Activated B cell treated with CpG ODN at 0.5 μM for 24 hours (primary cell): ENCODE results near the gene NEUROG1. TPM values are rescaled to one million over a fixed set of nuclear protein-coding genes. Genes with fewer than 3 reads are reported as not detected.
"Not testable (repeated sequence)": the region's sequence is repeated elsewhere in the genome, so short reads cannot be mapped to it uniquely, and the experiment has no call there.

Experiments used
- ATAC-seq: fragments of 200-7000 bp; cut with Tn5 transposase; one replicate; pipeline ENCODE4 v1.10.0; 2021; ENCODE audit warnings: low read depth, mild to moderate bottlenecking, moderate library complexity
- CTCF ChIA-PET: fragments of 350-600 bp; sonication (Branson Sonifier 250); formaldehyde crosslinking; loops from one replicate; lab custom pipeline; 2021; ENCODE audit warnings: antibody characterized with exemption; lab: Charles Lee
- POLR2A ChIA-PET: fragments of 350-600 bp; sonication (Branson Sonifier 250); formaldehyde crosslinking; loops from one replicate; lab custom pipeline; 2021; ENCODE audit warnings: antibody characterized with exemption; lab: Charles Lee
- DNase-seq: peaks from one replicate; pipeline ENCODE4 v3.0.0; 2022
- H3K27ac Mint-ChIP-seq: one replicate; pipeline ENCODE4 v1.8.0; 2020; ENCODE audit warnings: mixed read lengths
- H3K27me3 Mint-ChIP-seq: one replicate; pipeline ENCODE4 v1.8.0; 2021; ENCODE audit warnings: mixed read lengths
- H3K36me3 Mint-ChIP-seq: one replicate; pipeline ENCODE4 v1.8.0; 2021; ENCODE audit warnings: low read depth, mixed read lengths
- H3K4me1 Mint-ChIP-seq: one replicate; pipeline ENCODE4 v1.8.0; 2021; ENCODE audit warnings: mixed read lengths
- H3K4me3 Mint-ChIP-seq: one replicate; pipeline ENCODE4 v1.8.0; 2020; ENCODE audit warnings: mild to moderate bottlenecking, mixed read lengths
- H3K9me3 Mint-ChIP-seq: one replicate; pipeline ENCODE4 v1.8.0; 2020; ENCODE audit warnings: mixed read lengths
- intact Hi-C: fragments of 100-400 bp; cut with micrococcal nuclease; formaldehyde crosslinking; loops from one replicate; pipeline ENCODE4 v1.15.1; 2024
- total RNA-seq: library from RNA; stranded (reverse); gene quantifications from 2 replicates; pipeline ENCODE4 v1.2.3, GENCODE V29; 2022
- TF ChIP-seq, protein P1 (sequence below): fragments of 200-600 bp; IDR thresholded peaks from one replicate; pipeline ENCODE4 v1.8.0; 2022; ENCODE audit warnings: antibody characterized with exemption, mild to moderate bottlenecking

NEUROG1 gene
- total RNA-seq, 1 donor from 2014 or later, result not detected

GRCh38 chr5:135501965-135502364 is 33.8 kb downstream of the NEUROG1 start:
- H3K27me3 Mint-ChIP-seq, result peaks cover 32% of the 10 kb centered on the region

GRCh38 chr5:135498637-135498995 is 37.1 kb downstream of the NEUROG1 start:
- POLR2A ChIA-PET, result no interaction called here
- no peaks in the 10 kb centered on the region for H3K9me3 Mint-ChIP-seq
- no peak overlapping the region for H3K27ac Mint-ChIP-seq

More at GRCh38 chr5:135501965-135502364, 33.8 kb downstream of the NEUROG1 start:
- H3K27ac Mint-ChIP-seq, result no peak overlapping the region
- H3K4me3 Mint-ChIP-seq, result no peak overlapping the region
- ATAC-seq (no peak), DNase-seq (no peak)
- POLR2A ChIA-PET, result no interaction called here
- TF ChIP-seq, protein P1, sequence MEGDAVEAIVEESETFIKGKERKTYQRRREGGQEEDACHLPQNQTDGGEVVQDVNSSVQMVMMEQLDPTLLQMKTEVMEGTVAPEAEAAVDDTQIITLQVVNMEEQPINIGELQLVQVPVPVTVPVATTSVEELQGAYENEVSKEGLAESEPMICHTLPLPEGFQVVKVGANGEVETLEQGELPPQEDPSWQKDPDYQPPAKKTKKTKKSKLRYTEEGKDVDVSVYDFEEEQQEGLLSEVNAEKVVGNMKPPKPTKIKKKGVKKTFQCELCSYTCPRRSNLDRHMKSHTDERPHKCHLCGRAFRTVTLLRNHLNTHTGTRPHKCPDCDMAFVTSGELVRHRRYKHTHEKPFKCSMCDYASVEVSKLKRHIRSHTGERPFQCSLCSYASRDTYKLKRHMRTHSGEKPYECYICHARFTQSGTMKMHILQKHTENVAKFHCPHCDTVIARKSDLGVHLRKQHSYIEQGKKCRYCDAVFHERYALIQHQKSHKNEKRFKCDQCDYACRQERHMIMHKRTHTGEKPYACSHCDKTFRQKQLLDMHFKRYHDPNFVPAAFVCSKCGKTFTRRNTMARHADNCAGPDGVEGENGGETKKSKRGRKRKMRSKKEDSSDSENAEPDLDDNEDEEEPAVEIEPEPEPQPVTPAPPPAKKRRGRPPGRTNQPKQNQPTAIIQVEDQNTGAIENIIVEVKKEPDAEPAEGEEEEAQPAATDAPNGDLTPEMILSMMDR, result no peak
- no peaks in the 10 kb centered on the region for H3K4me1 Mint-ChIP-seq
- CTCF ChIA-PET, result no interaction called here
- intact Hi-C loops, result no loop called here
- H3K36me3 Mint-ChIP-seq, result no peaks in the 10 kb centered on the region
- no peaks in the 10 kb centered on the region for H3K9me3 Mint-ChIP-seq

GRCh38 chr5:135497971-135498636 is 37.7 kb downstream of the NEUROG1 start:
- no peak for ATAC-seq
- H3K4me3 Mint-ChIP-seq, result no peak overlapping the region
- DNase-seq, result no peak
- peaks cover 35% of the 10 kb centered on the region for H3K27me3 Mint-ChIP-seq
- H3K9me3 Mint-ChIP-seq, result no peaks in the 10 kb centered on the region
- H3K27ac Mint-ChIP-seq, result no peak overlapping the region
- H3K4me1 Mint-ChIP-seq, result no peaks in the 10 kb centered on the region
- H3K36me3 Mint-ChIP-seq, result no peaks in the 10 kb centered on the region
- CTCF ChIA-PET, result no interaction called here
- POLR2A ChIA-PET, result no interaction called here
- intact Hi-C loops, result no loop called here
- TF ChIP-seq, protein P1, result no peak

More at GRCh38 chr5:135498637-135498995, 37.1 kb downstream of the NEUROG1 start:
- no peak for DNase-seq
- Mint-ChIP-seq H3K27me3 (peaks cover 35% of the 10 kb centered on the region), H3K36me3 (no peaks in the 10 kb centered on the region), H3K4me1 (no peaks in the 10 kb centered on the region), H3K4me3 (no peak overlapping the region)
- intact Hi-C loops, result no loop called here
- CTCF ChIA-PET, result no interaction called here
- ATAC-seq, result no peak
- TF ChIP-seq, protein P1, result no peak

DNA sequence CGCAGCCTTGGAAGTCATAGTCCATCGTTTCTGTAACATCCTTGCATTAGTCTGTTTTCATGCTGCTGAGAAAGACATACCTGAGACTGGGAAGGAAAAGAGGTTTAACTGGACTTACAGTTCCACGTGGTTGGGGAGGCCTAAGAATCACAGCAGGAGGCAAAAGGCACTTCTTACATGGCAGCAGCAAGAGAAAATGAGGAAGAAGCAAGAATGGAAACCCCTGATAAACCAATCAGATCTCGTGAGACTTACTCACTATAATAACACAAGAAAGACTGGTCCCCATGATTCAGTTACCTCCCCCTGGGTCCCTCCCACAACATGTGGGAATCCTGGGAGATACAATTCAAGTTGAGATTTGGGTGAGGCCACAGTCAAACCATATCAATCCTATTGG is 40.2 kb downstream of the NEUROG1 start:
- H3K9me3 Mint-ChIP-seq, H3K27ac Mint-ChIP-seq, POLR2A ChIA-PET, CTCF ChIA-PET, DNase-seq, H3K4me3 Mint-ChIP-seq, ATAC-seq, H3K4me1 Mint-ChIP-seq, intact Hi-C loops, H3K36me3 Mint-ChIP-seq: not testable (repeated sequence)
- peaks cover 48% of the 10 kb centered on the region for H3K27me3 Mint-ChIP-seq

- TF ChIP-seq, protein P1, result no peak
- ATAC-seq, result no peak
- H3K4me1 Mint-ChIP-seq, result peaks cover 4% of the 10 kb centered on the region
- CTCF ChIA-PET, result no interaction called here
- H3K4me3 Mint-ChIP-seq, result no peak overlapping the region
- H3K27ac Mint-ChIP-seq, result no peak overlapping the region
- H3K9me3 Mint-ChIP-seq, result no peaks in the 10 kb centered on the region
- POLR2A ChIA-PET, result no interaction called here
- peaks cover 49% of the 10 kb centered on the region for H3K27me3 Mint-ChIP-seq
- no peak for DNase-seq
- H3K36me3 Mint-ChIP-seq, result no peaks in the 10 kb centered on the region
- intact Hi-C loops, result loop anchor here (5.0 kb wide), 2 partner anchors 48 to 462 kb away; partner anchors contain the start of gene PITX1
Observed at GRCh38 chr5:135494196-135494595, 41.6 kb downstream of the NEUROG1 start.
